Activated CD4-positive, alpha-beta T cell treated with anti-CD3 and anti-CD28 coated beads, Interleukin-2, amount 50 U/mL, for 1 hour (primary cell): ENCODE data around the gene KAZN.

Experiments
- DNase-seq: peaks from one replicate; pipeline ENCODE4 v3.0.0-alpha.2; 2020

Gene KAZN

DNA sequence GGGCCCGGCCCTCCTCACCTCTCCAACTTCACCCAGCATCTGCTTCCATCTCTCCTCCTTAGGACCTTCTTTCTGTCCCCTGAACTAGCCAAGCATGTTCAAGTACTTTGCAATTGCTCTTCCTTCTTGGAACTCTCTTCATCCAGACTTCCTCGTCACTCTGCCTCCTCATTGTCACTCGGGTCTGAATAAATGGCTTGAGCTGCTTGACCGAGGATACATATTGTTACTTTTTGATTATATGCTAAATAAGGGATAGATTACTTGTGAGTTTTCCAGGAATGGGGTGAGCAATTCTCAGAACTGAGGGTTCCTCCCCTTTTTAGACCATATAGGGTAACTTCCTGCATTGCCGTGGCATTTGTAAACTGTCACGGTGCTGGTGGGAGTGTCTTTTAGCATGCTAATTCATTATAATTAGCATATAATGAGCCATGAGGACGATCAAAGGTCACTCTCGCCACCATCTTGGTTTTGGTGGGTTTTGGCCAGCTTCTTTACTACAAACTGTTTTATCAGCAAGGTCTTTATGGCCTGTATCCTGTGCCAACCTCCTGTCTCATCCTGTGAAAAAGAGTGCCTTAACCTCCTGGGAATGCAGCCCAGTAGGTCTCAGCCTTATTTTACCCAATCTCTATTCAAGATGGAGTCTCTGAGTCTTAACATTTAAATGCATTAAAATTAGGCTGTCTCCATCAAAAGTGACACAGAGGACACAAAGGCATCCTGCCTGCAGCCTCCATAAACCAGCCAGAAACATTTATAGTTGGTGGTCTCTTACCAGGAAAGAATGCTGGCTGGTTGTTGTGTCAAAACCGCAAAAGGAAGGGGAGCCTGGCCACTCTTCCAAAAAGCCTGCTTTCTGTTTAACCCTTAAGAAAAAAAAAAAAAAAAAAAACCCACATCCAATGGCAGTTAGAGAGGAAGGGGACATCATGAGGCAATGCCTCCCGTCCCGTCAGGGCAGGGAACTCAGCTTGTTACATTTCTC is 179.3 kb downstream of the KAZN start:
- DNase-seq = no peak

- no peak for DNase-seq
Observed at GRCh38 chr1:14778541-14778897, 180.0 kb downstream of the KAZN start.

- no peak for DNase-seq
Observed at GRCh38 chr1:14778898-14779865, 180.7 kb downstream of the KAZN start.

DNA sequence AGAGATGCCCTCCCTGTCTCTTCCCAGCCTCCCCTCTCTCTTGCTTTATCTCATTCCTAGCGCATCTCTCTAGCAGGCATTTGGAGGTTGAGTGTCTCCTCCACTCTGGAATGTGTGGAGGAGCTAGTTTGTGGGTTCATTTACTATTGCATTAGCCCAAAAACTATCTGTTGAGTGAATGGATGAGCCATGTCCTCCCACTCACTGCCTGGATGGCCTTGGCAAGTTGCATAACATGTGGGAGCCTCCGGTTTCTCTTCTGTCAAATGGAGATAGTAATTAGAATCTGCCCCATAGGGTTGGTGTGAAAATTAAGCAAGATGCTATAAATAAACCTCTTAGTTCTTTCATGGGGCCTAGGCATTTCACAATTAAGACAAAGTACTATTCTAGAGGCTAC is 181.8 kb downstream of the KAZN start:
- DNase-seq = no peak

- no peak for DNase-seq
Observed at GRCh38 chr1:14781811-14782210, 183.3 kb downstream of the KAZN start.

- DNase-seq = no peak
Observed at GRCh38 chr1:14782741-14783591, 184.5 kb downstream of the KAZN start.

DNA sequence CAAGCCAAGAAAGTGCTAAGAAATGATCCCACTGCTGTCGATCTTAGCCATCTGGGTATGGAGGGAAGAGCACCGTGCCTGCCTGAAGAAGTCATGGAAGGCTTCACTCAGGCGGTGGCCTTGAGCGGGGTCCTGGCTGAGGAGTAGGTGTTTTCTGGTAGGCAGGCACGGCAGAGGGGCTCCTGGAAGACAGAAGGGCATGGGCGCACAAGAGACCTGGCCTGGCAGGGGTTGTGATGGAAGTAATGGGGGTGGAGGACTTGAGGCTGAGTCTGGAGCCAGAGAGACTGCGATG is 185.1 kb downstream of the KAZN start:
- DNase-seq = no peak

GRCh38 chr1:14784790-14785773 is 186.6 kb downstream of the KAZN start:
- no peak for DNase-seq

DNA sequence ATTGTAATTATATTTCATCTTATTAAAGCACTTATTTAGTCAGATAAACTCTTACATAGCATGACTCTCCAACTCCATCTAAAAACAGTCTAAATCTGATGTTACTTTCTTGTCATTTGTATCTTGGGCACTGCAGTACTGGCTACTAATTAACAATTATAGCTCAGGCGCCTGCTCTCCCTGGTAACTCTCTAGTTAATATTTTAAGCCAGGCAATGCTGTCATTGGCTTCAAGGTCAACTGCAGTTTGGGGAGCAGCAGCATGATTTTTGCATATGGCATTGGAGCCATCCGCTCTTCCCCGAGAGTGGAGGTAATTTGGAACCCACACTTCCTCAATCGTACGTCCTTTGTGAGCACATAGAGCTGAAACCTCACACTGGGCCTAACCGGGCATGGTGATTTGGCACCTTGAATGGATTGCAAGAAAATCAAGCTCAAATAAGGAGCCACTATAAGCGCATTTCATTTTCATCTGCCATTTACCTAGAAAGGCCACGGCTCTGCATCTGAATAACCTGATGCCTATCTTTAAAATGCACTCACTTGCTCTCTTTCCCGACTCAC is 187.7 kb downstream of the KAZN start:
- DNase-seq = no peak

DNA sequence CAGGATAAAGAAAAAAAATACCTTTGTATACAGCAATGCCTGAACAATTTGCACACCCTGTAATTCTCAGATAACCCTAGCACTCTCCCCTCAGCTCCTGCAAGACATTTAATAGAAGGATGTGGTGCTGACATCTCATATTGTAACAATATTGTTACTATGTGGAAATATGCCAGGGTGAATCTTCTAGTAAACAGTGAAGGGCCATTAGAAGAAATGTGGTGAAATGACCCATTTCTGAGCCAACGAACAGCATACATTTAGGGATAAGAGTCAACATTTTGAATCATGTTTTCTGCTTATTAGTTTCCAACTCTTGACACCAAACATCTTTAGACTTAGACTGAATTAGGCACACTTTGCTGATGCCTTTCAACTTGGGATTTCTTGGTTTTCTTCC is 188.2 kb downstream of the KAZN start:
- DNase-seq = no peak

- DNase-seq = no peak
Observed at GRCh38 chr1:14787604-14788003, 189.1 kb downstream of the KAZN start.

GRCh38 chr1:14788080-14788479 is 189.6 kb downstream of the KAZN start:
- DNase-seq = no peak

GRCh38 chr1:14790982-14791381 is 192.5 kb downstream of the KAZN start:
- DNase-seq = no peak

- no peak for DNase-seq
Observed at GRCh38 chr1:14791654-14792053, 193.2 kb downstream of the KAZN start.

- DNase-seq = no peak
Observed at GRCh38 chr1:14794136-14794768, 195.8 kb downstream of the KAZN start.

DNA sequence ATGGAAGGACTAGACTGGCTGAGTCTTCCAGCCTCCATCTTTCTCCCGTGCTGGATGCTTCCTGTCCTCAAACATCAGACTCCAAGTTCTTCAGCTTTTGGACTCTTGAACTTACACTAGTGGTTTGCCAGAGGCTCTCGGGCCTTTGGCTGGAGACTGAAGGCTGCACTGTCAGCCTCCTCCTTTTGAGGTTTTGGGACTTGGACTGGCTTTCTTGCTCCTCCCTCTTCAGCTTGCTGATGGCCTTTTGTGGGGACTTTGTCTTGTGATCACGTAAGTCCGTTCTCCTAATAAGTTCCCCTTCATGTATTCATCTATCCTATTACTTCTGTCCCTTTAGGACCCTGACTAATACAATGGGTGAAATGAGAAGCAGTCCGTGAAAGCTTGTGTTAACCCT is 196.4 kb downstream of the KAZN start:
- no peak for DNase-seq

DNA sequence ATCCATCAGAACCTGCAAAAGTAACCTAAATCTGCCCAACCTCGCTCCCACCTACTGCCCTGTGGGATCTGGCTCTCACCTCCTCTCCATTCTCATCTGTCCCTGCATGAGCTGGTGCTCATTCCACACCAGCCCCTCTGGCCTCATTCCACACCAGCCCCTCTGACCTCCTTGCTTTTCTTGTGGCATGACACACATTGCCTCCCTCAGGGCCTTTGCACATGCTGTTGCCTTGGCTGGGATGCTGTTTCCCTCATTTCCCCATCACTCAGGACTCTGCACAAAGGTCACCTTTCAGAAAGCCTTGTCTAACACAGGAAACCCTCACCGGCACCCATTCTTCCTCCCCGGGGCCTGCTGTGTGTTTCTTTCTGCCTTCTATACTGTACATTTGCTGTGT is 197.1 kb downstream of the KAZN start:
- DNase-seq = no peak

DNA sequence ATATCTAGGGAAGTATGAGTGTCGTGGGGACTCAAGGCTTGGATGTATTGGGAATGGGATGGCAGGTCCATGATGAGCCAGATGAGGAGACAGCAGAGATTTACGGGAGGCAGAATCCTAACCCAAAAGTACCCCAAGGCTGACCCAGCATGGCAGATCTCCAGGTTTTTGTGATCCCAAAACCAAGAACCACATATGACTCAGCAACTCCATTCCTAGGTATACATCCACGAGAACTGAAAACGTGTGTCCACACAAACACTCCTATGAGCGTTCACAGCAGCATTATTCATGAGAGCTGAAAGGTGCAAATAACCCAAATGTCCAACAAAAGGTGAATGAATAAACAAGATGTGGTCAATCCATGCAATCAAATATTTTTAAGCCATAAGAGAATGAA is 201.5 kb downstream of the KAZN start:
- DNase-seq = no peak

DNA sequence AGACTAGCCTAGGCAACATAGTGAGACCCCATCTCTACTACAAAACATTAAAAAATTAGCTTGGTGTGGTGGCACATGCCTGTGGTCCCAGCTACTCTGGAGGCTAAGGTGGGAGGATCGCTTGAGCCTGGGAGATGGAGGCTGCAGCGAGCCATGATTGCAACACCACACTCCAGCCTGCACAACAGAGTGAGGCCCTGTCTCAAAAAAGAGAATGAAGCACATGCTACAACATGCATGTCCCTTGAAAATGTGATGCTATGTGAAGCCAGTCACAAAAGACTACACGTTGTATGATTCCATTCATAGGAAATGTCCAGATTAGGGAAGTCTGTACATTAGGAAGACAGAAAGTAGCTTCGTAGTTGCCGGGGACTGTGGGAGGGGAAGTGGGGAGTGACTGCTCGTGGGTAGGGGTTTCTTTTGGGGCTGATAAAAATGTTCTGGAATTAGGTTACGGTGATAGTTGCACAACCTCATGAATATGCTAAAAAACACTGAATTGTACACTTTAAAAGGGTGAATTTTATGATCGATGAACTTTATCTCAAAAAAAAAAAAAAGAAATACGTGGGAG is 202.1 kb downstream of the KAZN start:
- DNase-seq = no peak

- no peak for DNase-seq
Observed at GRCh38 chr1:14803002-14803789, 204.7 kb downstream of the KAZN start.
